HG03571 (cell line): ENCODE measurements around the gene OR1K1.
"Not testable (repeated sequence)": the region's sequence is repeated elsewhere in the genome, so short reads cannot be mapped to it uniquely, and the experiment has no call there.

Experiments
- ATAC-seq: cut with Tn5 transposase; IDR thresholded peaks from one replicate; pipeline ENCODE4 v1.9.1; 2021; ENCODE audit not compliant: unreplicated experiment

OR1K1 gene, protein sequence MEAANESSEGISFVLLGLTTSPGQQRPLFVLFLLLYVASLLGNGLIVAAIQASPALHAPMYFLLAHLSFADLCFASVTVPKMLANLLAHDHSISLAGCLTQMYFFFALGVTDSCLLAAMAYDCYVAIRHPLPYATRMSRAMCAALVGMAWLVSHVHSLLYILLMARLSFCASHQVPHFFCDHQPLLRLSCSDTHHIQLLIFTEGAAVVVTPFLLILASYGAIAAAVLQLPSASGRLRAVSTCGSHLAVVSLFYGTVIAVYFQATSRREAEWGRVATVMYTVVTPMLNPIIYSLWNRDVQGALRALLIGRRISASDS

DNA sequence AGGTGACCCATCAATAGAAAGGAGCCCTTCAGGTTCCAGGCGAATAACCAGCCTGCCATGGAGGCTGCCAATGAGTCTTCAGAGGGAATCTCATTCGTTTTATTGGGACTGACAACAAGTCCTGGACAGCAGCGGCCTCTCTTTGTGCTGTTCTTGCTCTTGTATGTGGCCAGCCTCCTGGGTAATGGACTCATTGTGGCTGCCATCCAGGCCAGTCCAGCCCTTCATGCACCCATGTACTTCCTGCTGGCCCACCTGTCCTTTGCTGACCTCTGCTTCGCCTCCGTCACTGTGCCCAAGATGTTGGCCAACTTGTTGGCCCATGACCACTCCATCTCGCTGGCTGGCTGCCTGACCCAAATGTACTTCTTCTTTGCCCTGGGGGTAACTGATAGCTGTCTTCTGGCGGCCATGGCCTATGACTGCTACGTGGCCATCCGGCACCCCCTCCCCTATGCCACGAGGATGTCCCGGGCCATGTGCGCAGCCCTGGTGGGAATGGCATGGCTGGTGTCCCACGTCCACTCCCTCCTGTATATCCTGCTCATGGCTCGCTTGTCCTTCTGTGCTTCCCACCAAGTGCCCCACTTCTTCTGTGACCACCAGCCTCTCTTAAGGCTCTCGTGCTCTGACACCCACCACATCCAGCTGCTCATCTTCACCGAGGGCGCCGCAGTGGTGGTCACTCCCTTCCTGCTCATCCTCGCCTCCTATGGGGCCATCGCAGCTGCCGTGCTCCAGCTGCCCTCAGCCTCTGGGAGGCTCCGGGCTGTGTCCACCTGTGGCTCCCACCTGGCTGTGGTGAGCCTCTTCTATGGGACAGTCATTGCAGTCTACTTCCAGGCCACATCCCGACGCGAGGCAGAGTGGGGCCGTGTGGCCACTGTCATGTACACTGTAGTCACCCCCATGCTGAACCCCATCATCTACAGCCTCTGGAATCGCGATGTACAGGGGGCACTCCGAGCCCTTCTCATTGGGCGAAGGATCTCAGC is at the start of gene OR1K1:
OR1K1 (plus strand) TSS at position 58 of the 995 bp plus-strand sequence; CDS start at position 58, 0 bp downstream.
- ATAC-seq = no peak

GRCh38 chr9:122754825-122755224 is 45.1 kb upstream of the OR1K1 start:
- no peak for ATAC-seq

- ATAC-seq = no peak
These were observed 32.1 kb upstream of the OR1K1 start for GRCh38 chr9:122767817-122768216.

- ATAC-seq = no peak
These were observed 22.9 kb upstream of the OR1K1 start for GRCh38 chr9:122777052-122777451.

DNA sequence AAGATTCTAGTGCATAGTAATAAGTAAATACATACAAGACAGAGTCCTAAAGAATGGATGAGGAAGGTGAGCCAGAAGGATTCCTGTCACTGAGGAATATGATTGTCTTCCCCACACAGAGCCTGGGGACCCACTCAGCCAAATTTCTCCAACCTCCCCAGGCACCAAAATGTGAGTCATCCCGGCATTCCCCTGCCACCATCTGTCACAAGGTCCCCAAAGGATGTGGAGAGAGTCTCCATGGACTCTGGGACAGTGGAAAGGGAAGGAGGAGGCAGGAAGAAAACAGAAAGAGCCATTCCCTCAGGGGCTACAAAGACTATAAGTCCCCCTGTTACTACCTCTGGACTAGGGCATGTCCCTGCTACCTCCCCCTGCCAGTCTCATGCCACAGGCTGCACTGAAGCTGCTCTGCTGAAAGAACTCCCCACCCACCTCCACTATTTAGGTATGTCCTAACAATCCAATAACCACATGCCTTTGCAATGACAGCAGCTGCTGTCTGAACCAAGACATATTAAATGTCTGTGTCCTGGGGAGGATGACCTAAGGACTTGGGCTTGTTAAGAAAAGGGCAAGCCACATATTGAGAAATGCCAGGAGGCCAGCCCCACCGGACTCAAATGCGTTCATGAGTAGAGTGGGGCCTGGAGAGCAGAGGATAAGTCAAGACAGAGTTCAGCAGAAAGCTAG is 21.8 kb upstream of the OR1K1 start:
- ATAC-seq = no peak

DNA sequence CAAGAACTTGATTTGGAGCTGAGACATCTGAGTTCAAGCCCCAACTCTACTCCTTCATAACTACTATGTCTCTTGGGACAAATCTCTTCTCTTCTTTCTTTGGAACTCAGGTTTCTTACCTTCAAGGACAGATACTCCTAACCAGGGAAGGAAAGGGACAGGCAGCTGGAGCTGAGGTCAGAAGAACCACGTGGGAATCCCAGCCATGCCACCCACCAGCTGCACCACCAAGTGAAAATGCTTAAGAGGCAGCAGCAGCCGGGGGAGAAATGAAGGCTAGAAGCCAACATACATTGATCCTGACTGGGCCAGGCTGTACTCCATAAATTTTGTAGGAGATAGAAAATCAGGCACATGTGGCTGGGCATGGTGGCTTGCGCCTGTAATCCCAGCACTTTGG is 20.7 kb upstream of the OR1K1 start:
- no peak for ATAC-seq

DNA sequence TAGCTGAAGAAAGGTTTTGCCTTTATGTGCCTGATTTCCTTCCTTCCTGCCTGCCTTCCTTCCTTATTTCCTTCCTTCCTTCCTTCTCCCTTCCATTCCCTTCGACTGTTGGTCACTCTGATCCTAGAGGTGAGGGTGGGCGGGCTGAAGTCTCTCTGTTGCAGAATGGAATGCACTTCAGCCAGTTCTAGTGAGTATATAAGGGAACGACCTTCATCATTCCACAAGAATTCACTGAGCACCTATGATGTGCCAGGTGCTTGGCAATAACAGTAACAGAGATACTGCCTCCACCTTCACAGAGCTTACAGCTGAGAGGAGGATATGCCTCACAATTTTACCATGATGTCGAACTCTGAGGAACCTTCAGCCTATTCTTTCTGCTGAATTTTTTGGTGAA is 19.9 kb upstream of the OR1K1 start:
- no peak for ATAC-seq

DNA sequence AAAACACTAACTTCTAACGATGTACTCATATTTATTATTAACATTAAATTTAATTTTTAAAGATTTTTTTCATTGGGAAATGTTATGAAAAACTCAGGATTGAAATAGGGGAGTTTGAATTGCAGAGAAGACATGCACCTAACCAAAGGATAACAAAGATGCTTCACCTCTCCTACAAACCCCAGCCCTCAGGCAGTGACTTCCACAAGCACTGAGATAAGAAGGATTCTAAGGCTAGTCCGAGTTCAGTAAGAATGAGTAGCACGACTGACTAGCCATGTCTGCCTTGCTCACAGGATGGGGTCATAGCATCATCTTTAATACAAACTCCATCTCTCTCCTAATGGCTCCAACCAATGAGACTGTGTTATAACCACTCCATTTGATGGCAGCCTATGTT is 18.3 kb upstream of the OR1K1 start:
- ATAC-seq = no peak

- no peak for ATAC-seq
These were observed 14.7 kb upstream of the OR1K1 start for GRCh38 chr9:122785269-122785668.

DNA sequence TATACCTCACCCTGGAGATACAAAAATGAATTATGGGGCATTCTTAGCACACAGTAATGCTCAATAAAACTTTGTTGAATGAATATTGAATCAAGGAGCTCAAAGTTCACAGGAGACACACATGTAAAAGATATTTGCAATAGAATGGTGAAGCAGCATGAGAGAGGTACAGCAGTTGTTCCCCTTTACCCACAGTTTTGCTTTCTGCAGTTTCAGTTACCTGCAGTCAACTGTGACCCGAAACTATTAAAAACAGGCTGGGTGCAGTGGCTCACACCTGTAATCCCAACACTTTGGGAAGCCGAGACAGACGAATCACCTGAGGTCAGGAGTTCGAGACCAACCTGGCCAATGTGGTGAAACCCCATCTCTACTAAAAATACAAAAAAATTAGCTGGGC is 13.6 kb upstream of the OR1K1 start:
- no peak for ATAC-seq

GRCh38 chr9:122788831-122789230 is 11.1 kb upstream of the OR1K1 start, which contains the start of gene OR5C1:
Gene OR5C1, plus strand, starts transcription at chr9:122788933. Its CDS starts 0 bp downstream, at chr9:122788933.
- ATAC-seq = no peak

DNA sequence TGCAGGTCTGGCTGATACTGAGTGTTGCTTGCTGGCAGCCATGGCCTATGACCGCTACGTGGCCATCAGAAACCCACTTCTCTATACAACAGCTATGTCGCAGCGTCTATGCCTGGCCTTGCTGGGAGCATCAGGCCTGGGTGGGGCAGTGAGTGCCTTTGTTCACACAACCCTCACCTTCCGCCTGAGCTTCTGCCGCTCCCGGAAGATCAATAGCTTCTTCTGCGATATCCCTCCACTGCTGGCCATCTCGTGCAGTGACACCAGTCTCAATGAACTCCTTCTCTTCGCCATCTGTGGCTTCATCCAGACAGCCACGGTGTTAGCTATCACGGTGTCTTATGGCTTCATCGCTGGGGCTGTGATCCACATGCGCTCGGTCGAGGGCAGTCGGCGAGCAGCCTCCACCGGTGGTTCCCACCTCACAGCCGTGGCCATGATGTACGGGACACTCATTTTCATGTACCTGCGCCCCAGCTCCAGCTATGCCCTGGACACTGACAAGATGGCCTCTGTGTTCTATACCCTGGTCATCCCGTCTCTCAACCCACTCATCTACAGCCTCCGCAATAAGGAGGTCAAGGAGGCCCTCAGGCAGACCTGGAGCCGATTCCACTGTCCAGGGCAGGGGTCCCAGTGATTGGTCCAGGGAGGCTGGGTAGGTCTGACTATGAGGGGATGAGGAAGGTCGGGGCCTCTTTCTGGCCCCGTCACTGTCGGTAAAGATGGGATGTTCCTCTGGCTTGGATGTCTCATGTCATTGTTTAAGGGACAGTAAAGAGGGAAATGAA is 10.5 kb upstream of the OR1K1 start:
- no peak for ATAC-seq

DNA sequence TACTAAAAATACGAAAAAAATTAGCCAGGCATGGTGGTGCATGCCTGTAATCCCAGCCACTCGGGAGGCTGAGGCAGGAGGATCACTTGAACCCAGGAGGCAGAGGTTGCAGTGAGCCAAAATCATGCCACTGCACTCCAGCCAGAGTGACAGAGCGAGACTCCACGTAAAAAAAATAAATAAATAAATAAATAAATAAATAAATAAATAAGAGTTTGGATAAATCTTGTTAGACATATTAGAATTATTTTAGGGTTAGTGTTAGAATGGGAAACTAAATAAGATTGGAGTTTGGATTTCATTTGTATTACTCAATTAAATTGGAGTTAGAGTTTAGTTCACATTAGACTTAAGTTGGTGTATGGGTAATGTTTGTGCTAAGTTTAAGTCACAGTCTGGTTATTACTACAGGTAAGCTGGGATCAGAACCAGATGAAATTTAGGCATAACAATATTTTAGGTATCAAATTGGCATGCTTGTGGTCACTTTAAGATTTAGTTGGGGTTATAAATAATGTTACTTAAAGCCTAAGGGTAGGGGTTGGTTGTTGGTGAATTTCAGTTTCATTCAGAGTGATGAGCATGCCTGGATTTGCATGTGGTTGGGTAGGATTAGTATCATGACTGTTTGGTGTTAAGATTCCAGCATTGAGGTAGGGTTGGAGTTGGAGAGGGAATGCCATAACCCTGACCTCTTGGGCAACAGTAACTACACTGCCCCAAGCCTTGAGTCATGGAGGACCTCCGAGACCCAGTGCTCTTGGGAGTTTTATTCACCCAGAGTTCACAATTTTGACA is 7.9 kb upstream of the OR1K1 start:
- no peak for ATAC-seq

- ATAC-seq = no peak
These were observed 2.4 kb upstream of the OR1K1 start for GRCh38 chr9:122797316-122798063.

DNA sequence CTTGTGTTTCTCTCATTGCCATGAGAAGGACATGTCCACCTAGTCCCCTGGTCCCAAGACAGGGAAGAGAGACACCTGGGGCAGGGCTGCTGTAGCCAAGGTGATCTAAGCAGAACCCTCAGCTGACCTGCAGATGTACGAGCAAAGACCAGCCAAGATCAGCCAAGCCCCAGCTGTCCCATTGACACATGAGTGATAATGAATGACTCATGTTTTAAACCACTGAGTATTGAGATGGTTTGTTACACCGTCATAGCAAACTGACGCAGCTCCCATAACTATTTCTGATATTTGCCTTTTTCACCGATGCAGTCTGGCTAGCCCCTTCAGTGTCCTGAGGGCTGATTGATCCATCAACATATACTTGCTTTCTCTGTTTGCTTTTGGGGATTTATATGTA is 6.7 kb downstream of the OR1K1 start:
- ATAC-seq = no peak

- no peak for ATAC-seq
These were observed 7.5 kb downstream of the OR1K1 start for GRCh38 chr9:122807271-122807900.

DNA sequence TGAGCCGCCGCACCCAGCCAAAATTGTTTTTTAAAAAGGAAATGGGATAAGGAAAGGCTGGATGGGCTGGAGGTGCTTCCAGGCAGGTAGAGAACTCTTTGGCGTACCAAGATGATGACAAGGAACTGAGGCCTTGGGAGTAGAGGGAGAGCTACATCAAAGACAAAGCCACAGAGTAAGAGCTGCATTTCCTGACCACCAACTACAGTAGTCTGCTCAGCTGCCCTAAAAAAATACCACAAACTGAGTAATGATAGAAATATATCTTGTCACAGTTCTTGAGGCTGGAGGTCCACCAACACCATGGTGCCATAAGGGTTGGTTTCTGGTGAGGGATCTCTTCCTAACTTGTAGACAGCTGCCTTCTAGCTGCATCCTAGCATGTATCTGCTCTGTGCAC is 8.2 kb downstream of the OR1K1 start:
- no peak for ATAC-seq

DNA sequence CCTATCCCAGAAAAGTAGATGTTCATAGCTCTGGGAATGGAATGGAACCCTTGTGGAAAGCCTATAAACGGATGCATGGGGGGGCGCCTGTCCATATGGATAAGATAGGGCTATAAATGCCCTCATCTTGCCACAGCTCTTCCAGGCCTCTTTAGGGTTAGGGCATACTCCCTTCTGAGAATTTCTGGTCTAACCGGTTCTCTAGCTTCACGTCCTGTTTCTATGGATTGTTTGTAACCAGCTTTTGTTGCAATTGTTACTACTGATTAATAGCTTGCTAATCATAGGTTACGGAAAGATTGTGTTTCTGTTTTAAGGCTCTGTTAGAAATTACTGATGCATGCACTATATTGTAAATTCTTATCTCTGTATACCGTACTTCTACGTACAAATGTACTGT is 9.3 kb downstream of the OR1K1 start:
- ATAC-seq = not testable (repeated sequence)
